Measurements from ENCODE around the gene NDFIP1. TPM values are rescaled to one million over a fixed set of nuclear protein-coding genes. Genes with fewer than 3 reads are reported as not detected.

NDFIP1 gene
- total and polyA plus RNA-seq, 2 donors (not counting 1 experiment from before 2014, with no cell fraction given), result 55.8 to 67.4 TPM

DNA sequence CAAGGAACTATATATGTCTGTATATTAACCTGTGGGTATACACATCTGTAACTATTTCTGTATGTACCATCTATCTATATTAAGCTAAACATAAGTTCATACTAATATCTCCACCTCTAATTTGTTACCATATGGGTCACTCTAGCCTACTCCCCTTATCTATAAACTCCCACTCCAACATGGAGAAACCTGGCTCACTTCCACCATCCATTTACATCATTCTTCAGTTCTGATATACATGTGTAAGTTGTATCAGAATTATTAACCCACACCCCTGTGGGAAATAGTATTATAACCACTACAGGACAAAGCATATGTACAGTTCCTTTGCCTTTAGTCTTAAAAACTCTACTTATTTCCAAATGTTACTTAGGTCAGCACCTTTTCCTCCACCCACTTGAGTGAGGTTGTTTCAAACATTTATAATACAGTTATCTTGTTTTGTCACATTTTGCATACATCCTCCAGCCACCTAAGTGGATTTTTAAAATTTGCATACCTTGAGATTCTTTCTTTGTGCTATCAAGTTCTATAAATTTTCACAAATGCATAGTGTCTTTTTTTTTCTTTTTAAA lies 10.6 kb downstream of the NDFIP1 start:
- no peak overlapping the region for H3K27ac ChIP-seq (ENCODE audit: insufficient read depth, low read length)
- TF ChIP-seq EZH2 (IDR thresholded peaks at IDR 0.05; ENCODE audit: low read length, missing control alignments), result no peak
- TF ChIP-seq, protein P1, sequence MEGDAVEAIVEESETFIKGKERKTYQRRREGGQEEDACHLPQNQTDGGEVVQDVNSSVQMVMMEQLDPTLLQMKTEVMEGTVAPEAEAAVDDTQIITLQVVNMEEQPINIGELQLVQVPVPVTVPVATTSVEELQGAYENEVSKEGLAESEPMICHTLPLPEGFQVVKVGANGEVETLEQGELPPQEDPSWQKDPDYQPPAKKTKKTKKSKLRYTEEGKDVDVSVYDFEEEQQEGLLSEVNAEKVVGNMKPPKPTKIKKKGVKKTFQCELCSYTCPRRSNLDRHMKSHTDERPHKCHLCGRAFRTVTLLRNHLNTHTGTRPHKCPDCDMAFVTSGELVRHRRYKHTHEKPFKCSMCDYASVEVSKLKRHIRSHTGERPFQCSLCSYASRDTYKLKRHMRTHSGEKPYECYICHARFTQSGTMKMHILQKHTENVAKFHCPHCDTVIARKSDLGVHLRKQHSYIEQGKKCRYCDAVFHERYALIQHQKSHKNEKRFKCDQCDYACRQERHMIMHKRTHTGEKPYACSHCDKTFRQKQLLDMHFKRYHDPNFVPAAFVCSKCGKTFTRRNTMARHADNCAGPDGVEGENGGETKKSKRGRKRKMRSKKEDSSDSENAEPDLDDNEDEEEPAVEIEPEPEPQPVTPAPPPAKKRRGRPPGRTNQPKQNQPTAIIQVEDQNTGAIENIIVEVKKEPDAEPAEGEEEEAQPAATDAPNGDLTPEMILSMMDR (conservative IDR thresholded peaks at IDR 0.05 in 1 of 2, IDR thresholded peaks at IDR 0.05 in 1 of 2; ENCODE audit: low read depth in 1 of 2, low read length in 2 of 2), result no peak
- no peaks in the 10 kb centered on the region for H3K4me1 ChIP-seq (ENCODE audit: control insufficient read depth, extremely low read depth, insufficient read depth, low read length)
- no peak for DNase-seq (ENCODE audit: low read depth in 2 of 2)
- H3K27me3 ChIP-seq (ENCODE audit: control insufficient read depth, insufficient read depth, low read length), result no peaks in the 10 kb centered on the region
- H2AFZ ChIP-seq (ENCODE audit: low read length), result no peak overlapping the region
- H4K20me1 ChIP-seq (ENCODE audit: control insufficient read depth, extremely low read depth, insufficient read depth, low read length), result no peaks in the 10 kb centered on the region
- no peak overlapping the region for H3K9ac ChIP-seq (ENCODE audit: insufficient read depth, low read length)
- H3K4me2 ChIP-seq (ENCODE audit: extremely low read depth, insufficient read depth, low read length), result no peak overlapping the region
- H3K9me3 ChIP-seq (ENCODE audit: control insufficient read depth, insufficient read depth, low read depth, low read length), result no peaks in the 10 kb centered on the region
- H3K36me3 ChIP-seq (ENCODE audit: control insufficient read depth, insufficient read depth, low read length), result no peaks in the 10 kb centered on the region
- no peak overlapping the region for H3K4me3 ChIP-seq (replicated peaks in 1 of 4; ENCODE audit: control extremely low read depth in 1 of 4, insufficient read depth in 1 of 4, low read depth in 3 of 4, low read length in 4 of 4)
- H3K79me2 ChIP-seq (ENCODE audit: control insufficient read depth, insufficient read depth, low read length), result peaks cover 69% of the 10 kb centered on the region

DNA sequence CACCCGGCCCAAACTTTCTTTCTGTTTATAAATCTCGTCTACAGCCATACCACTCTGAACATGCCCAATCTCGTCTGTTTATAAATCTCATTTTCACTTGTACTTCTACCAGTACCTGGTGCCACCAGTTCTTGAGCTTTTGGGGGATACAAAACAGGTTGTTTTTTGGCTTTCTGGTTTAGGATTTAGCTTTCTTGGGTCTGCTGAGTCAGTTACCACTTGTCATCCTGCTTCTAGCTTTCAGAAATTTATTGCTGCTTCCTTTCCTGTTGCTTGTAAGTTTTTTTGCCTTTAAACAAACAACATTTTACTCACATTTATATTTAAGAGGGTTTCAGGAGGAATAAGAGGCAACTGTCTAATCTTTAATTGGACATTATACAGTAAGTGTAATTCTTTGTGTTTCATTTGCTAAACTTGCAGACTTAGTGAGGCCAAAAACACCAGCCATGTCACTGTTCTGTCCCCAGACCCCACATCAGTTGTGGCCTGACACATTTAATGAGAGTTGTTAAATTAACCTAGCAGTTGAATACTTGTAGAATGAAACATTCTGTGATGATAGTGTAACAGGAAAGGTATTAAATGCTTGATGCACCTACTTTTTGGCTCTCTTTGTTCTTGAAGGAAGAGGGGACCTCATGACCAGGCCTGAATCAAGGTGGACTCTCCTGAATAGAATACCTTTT lies 11.8 kb downstream of the NDFIP1 start:
- Histone ChIP-seq H3K27ac (ENCODE audit: insufficient read depth, low read length) (no peak overlapping the region), H3K36me3 (ENCODE audit: control insufficient read depth, insufficient read depth, low read length) (no peaks in the 10 kb centered on the region), H3K4me2 (ENCODE audit: extremely low read depth, insufficient read depth, low read length) (no peak overlapping the region), H3K4me3 (replicated peaks in 1 of 4; ENCODE audit: control extremely low read depth in 1 of 4, insufficient read depth in 1 of 4, low read depth in 3 of 4, low read length in 4 of 4) (no peak overlapping the region), H3K4me1 (ENCODE audit: control insufficient read depth, extremely low read depth, insufficient read depth, low read length) (no peaks in the 10 kb centered on the region), H3K9me3 (ENCODE audit: control insufficient read depth, insufficient read depth, low read depth, low read length) (no peaks in the 10 kb centered on the region), H3K9ac (ENCODE audit: insufficient read depth, low read length) (no peak overlapping the region), H3K27me3 (ENCODE audit: control insufficient read depth, insufficient read depth, low read length) (no peaks in the 10 kb centered on the region), H3K79me2 (ENCODE audit: control insufficient read depth, insufficient read depth, low read length) (peaks cover 68% of the 10 kb centered on the region), H2AFZ (ENCODE audit: low read length) (no peak overlapping the region), H4K20me1 (ENCODE audit: control insufficient read depth, extremely low read depth, insufficient read depth, low read length) (no peaks in the 10 kb centered on the region)
- TF ChIP-seq EZH2 (IDR thresholded peaks at IDR 0.05; ENCODE audit: low read length, missing control alignments), result no peak
- TF ChIP-seq, protein P1 (conservative IDR thresholded peaks at IDR 0.05 in 1 of 2, IDR thresholded peaks at IDR 0.05 in 1 of 2; ENCODE audit: low read depth in 1 of 2, low read length in 2 of 2), result no peak
- no peak for DNase-seq (ENCODE audit: low read depth in 2 of 2)

DNA sequence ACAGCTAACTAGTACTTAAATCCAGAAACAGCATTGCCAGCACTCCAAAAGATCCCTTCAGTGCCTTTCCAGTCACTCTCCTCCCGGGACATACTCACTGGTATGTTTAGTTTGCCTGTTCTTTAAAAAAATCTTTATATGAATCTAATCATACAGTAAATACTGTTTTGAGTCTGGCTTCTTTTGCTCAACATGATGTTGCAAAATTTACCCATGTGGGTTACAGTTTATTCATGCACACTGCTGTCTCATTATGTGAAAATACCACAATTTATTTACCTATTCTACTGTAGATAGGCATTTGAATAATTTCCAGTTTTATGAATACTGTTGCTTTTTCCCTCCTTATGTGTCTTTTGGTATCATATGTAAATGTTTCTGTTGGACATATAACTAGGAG lies 13.5 kb downstream of the NDFIP1 start:
- Histone ChIP-seq H3K79me2 (ENCODE audit: control insufficient read depth, insufficient read depth, low read length) (peaks cover 67% of the 10 kb centered on the region), H3K9ac (ENCODE audit: insufficient read depth, low read length) (no peak overlapping the region), H3K9me3 (ENCODE audit: control insufficient read depth, insufficient read depth, low read depth, low read length) (no peaks in the 10 kb centered on the region), H3K27ac (ENCODE audit: insufficient read depth, low read length) (no peak overlapping the region), H3K4me1 (ENCODE audit: control insufficient read depth, extremely low read depth, insufficient read depth, low read length) (no peaks in the 10 kb centered on the region), H3K36me3 (ENCODE audit: control insufficient read depth, insufficient read depth, low read length) (no peaks in the 10 kb centered on the region), H2AFZ (ENCODE audit: low read length) (no peak overlapping the region), H3K4me2 (ENCODE audit: extremely low read depth, insufficient read depth, low read length) (no peak overlapping the region), H3K27me3 (ENCODE audit: control insufficient read depth, insufficient read depth, low read length) (no peaks in the 10 kb centered on the region), H3K4me3 (replicated peaks in 1 of 4; ENCODE audit: control extremely low read depth in 1 of 4, insufficient read depth in 1 of 4, low read depth in 3 of 4, low read length in 4 of 4) (no peak overlapping the region), H4K20me1 (ENCODE audit: control insufficient read depth, extremely low read depth, insufficient read depth, low read length) (no peaks in the 10 kb centered on the region)
- DNase-seq (ENCODE audit: low read depth in 2 of 2), result no peak
- TF ChIP-seq EZH2 (IDR thresholded peaks at IDR 0.05; ENCODE audit: low read length, missing control alignments), result no peak
- TF ChIP-seq, protein P1 (conservative IDR thresholded peaks at IDR 0.05 in 1 of 2, IDR thresholded peaks at IDR 0.05 in 1 of 2; ENCODE audit: low read depth in 1 of 2, low read length in 2 of 2), result no peak
